Measurements from ENCODE around the gene CIRBP. TPM values are rescaled to one million over a fixed set of nuclear protein-coding genes. Genes with fewer than 3 reads are reported as not detected.
A peak's percentile ranks its signal among the peaks of the same experiment; 100 is the strongest.

The CIRBP gene
- total RNA-seq, 1 donor from 2014 or later: 256 TPM

GRCh38 chr19:1251330-1252220 lies 17.6 kb upstream of the CIRBP start:
- peak; percentile 60 for DNase-seq (ENCODE audit: low spot score)
- H3K36me3 Mint-ChIP-seq (ENCODE audit: low read depth): peaks cover 24% of the 10 kb centered on the region
- peak overlapping the region; percentile 89 for H3K27ac Mint-ChIP-seq
- H3K27me3 Mint-ChIP-seq (ENCODE audit: insufficient read depth): no peaks in the 10 kb centered on the region
- H3K9me3 Mint-ChIP-seq: no peaks in the 10 kb centered on the region
- H3K4me3 Mint-ChIP-seq: peak overlapping the region; percentile 95
- peaks cover 5% of the 10 kb centered on the region for H3K4me1 Mint-ChIP-seq (ENCODE audit: low read depth)
- intact Hi-C loops (cut with micrococcal nuclease): no loop called here

- H3K36me3 Mint-ChIP-seq (ENCODE audit: low read depth): peaks cover 24% of the 10 kb centered on the region
- H3K27ac Mint-ChIP-seq: peak overlapping the region; percentile 86
- H3K4me1 Mint-ChIP-seq (ENCODE audit: low read depth): peaks cover 5% of the 10 kb centered on the region
- no peaks in the 10 kb centered on the region for H3K9me3 Mint-ChIP-seq
- intact Hi-C loops (cut with micrococcal nuclease): no loop called here
- H3K4me3 Mint-ChIP-seq: peak overlapping the region; percentile 95
- H3K27me3 Mint-ChIP-seq (ENCODE audit: insufficient read depth): no peaks in the 10 kb centered on the region
- DNase-seq (ENCODE audit: low spot score): no peak
Measured at GRCh38 chr19:1252221-1252820, 16.8 kb upstream of the CIRBP start.

- peak; percentile 64 for DNase-seq (ENCODE audit: low spot score)
- no peaks in the 10 kb centered on the region for H3K9me3 Mint-ChIP-seq
- H3K36me3 Mint-ChIP-seq (ENCODE audit: low read depth): peaks cover 31% of the 10 kb centered on the region
Measured at GRCh38 chr19:1252821-1253513, 16.2 kb upstream of the CIRBP start.

GRCh38 chr19:1253514-1254080 lies 15.5 kb upstream of the CIRBP start:
- intact Hi-C loops (cut with micrococcal nuclease): no loop called here
- Mint-ChIP-seq H3K4me1 (ENCODE audit: low read depth) (peaks cover 15% of the 10 kb centered on the region), H3K36me3 (ENCODE audit: low read depth) (peaks cover 34% of the 10 kb centered on the region)

More at GRCh38 chr19:1252821-1253513, 16.2 kb upstream of the CIRBP start:
- intact Hi-C loops (cut with micrococcal nuclease): no loop called here
- H3K4me1 Mint-ChIP-seq (ENCODE audit: low read depth): peaks cover 12% of the 10 kb centered on the region
- no peaks in the 10 kb centered on the region for H3K27me3 Mint-ChIP-seq (ENCODE audit: insufficient read depth)
- peak overlapping the region; percentile 88 for H3K27ac Mint-ChIP-seq
- H3K4me3 Mint-ChIP-seq: peak overlapping the region; percentile 95

GRCh38 chr19:1254081-1254527 lies 15.0 kb upstream of the CIRBP start:
- H3K36me3 Mint-ChIP-seq (ENCODE audit: low read depth): peaks cover 39% of the 10 kb centered on the region
- no peaks in the 10 kb centered on the region for H3K27me3 Mint-ChIP-seq (ENCODE audit: insufficient read depth)
- peaks cover 20% of the 10 kb centered on the region for H3K4me1 Mint-ChIP-seq (ENCODE audit: low read depth)
- H3K4me3 Mint-ChIP-seq: no peak overlapping the region
- no peaks in the 10 kb centered on the region for H3K9me3 Mint-ChIP-seq
- no peak overlapping the region for H3K27ac Mint-ChIP-seq
- DNase-seq (ENCODE audit: low spot score): no peak
- intact Hi-C loops (cut with micrococcal nuclease): no loop called here

More at GRCh38 chr19:1253514-1254080, 15.5 kb upstream of the CIRBP start:
- no peaks in the 10 kb centered on the region for H3K27me3 Mint-ChIP-seq (ENCODE audit: insufficient read depth)
- no peak for DNase-seq (ENCODE audit: low spot score)
- H3K4me3 Mint-ChIP-seq: peak overlapping the region; percentile 95
- H3K27ac Mint-ChIP-seq: peak overlapping the region; percentile 88
- H3K9me3 Mint-ChIP-seq: no peaks in the 10 kb centered on the region

GRCh38 chr19:1254530-1255185 lies 14.5 kb upstream of the CIRBP start:
- no peak for DNase-seq (ENCODE audit: low spot score)
- intact Hi-C loops (cut with micrococcal nuclease): no loop called here
- peak overlapping the region; percentile 61 for H3K27ac Mint-ChIP-seq
- peaks cover 39% of the 10 kb centered on the region for H3K36me3 Mint-ChIP-seq (ENCODE audit: low read depth)
- H3K9me3 Mint-ChIP-seq: no peaks in the 10 kb centered on the region
- H3K4me1 Mint-ChIP-seq (ENCODE audit: low read depth): peaks cover 26% of the 10 kb centered on the region
- peak overlapping the region; percentile 33 for H3K4me3 Mint-ChIP-seq
- H3K27me3 Mint-ChIP-seq (ENCODE audit: insufficient read depth): no peaks in the 10 kb centered on the region

GRCh38 chr19:1255186-1256161 lies 13.7 kb upstream of the CIRBP start:
- intact Hi-C loops (cut with micrococcal nuclease): no loop called here
- no peaks in the 10 kb centered on the region for H3K27me3 Mint-ChIP-seq (ENCODE audit: insufficient read depth)
- H3K36me3 Mint-ChIP-seq (ENCODE audit: low read depth): peaks cover 40% of the 10 kb centered on the region
- no peak for DNase-seq (ENCODE audit: low spot score)
- H3K27ac Mint-ChIP-seq: no peak overlapping the region
- H3K4me3 Mint-ChIP-seq: peak overlapping the region; percentile 33
- no peaks in the 10 kb centered on the region for H3K9me3 Mint-ChIP-seq
- H3K4me1 Mint-ChIP-seq (ENCODE audit: low read depth): peaks cover 30% of the 10 kb centered on the region

GRCh38 chr19:1256646-1257474 lies 12.3 kb upstream of the CIRBP start:
- no peaks in the 10 kb centered on the region for H3K27me3 Mint-ChIP-seq (ENCODE audit: insufficient read depth)
- peak overlapping the region; percentile 49 for H3K27ac Mint-ChIP-seq
- no peaks in the 10 kb centered on the region for H3K9me3 Mint-ChIP-seq
- H3K4me3 Mint-ChIP-seq: peak overlapping the region; percentile 65
- DNase-seq (ENCODE audit: low spot score): no peak
- peaks cover 34% of the 10 kb centered on the region for H3K36me3 Mint-ChIP-seq (ENCODE audit: low read depth)
- H3K4me1 Mint-ChIP-seq (ENCODE audit: low read depth): peaks cover 36% of the 10 kb centered on the region
- intact Hi-C loops (cut with micrococcal nuclease): no loop called here

- H3K4me1 Mint-ChIP-seq (ENCODE audit: low read depth): peaks cover 39% of the 10 kb centered on the region
- H3K9me3 Mint-ChIP-seq: no peaks in the 10 kb centered on the region
- intact Hi-C loops (cut with micrococcal nuclease): no loop called here
- peaks cover 29% of the 10 kb centered on the region for H3K36me3 Mint-ChIP-seq (ENCODE audit: low read depth)
- H3K27me3 Mint-ChIP-seq (ENCODE audit: insufficient read depth): no peaks in the 10 kb centered on the region
- no peak for DNase-seq (ENCODE audit: low spot score)
- H3K27ac Mint-ChIP-seq: peak overlapping the region; percentile 49
- H3K4me3 Mint-ChIP-seq: peak overlapping the region; percentile 65
Measured at GRCh38 chr19:1257475-1258162, 11.5 kb upstream of the CIRBP start.

- H3K4me1 Mint-ChIP-seq (ENCODE audit: low read depth): peaks cover 42% of the 10 kb centered on the region
Measured at GRCh38 chr19:1258163-1258492, 11.0 kb upstream of the CIRBP start.

More at GRCh38 chr19:1258163-1258492, 11.0 kb upstream of the CIRBP start:
- Mint-ChIP-seq H3K27me3 (ENCODE audit: insufficient read depth) (no peaks in the 10 kb centered on the region), H3K36me3 (ENCODE audit: low read depth) (peaks cover 30% of the 10 kb centered on the region), H3K9me3 (no peaks in the 10 kb centered on the region), H3K27ac (peak overlapping the region; percentile 49), H3K4me3 (peak overlapping the region; percentile 65)
- DNase-seq (ENCODE audit: low spot score): no peak
- intact Hi-C loops (cut with micrococcal nuclease): no loop called here

All from activated T-helper 1 cell treated with anti-CD3 and anti-CD28 coated beads, Interleukin-12 subunit alpha, Interleukin-12 subunit beta, Interleukin-2, Interleukin-4 antibody, amounts not matched to agents 30 ng/mL and 10 ng/mL and 1 ng/mL, durations not matched to agents 14 hours and 24 hours and 36 hours (primary cell).